ENCODE results near the gene SLC16A3.
"Not testable (repeated sequence)": the region's sequence is repeated elsewhere in the genome, so short reads cannot be mapped to it uniquely, and the experiment has no call there.

SLC16A3 gene

GRCh38 chr17:82247856-82248671 is 19.2 kb downstream of the SLC16A3 start:
- no peak for DNase-seq

- no peak for DNase-seq
Measured at GRCh38 chr17:82248815-82249674, 20.2 kb downstream of the SLC16A3 start.

- no peak for DNase-seq
Measured at GRCh38 chr17:82249896-82250581, 21.2 kb downstream of the SLC16A3 start.

GRCh38 chr17:82250868-82251500 is 22.1 kb downstream of the SLC16A3 start:
- no peak for DNase-seq

DNA sequence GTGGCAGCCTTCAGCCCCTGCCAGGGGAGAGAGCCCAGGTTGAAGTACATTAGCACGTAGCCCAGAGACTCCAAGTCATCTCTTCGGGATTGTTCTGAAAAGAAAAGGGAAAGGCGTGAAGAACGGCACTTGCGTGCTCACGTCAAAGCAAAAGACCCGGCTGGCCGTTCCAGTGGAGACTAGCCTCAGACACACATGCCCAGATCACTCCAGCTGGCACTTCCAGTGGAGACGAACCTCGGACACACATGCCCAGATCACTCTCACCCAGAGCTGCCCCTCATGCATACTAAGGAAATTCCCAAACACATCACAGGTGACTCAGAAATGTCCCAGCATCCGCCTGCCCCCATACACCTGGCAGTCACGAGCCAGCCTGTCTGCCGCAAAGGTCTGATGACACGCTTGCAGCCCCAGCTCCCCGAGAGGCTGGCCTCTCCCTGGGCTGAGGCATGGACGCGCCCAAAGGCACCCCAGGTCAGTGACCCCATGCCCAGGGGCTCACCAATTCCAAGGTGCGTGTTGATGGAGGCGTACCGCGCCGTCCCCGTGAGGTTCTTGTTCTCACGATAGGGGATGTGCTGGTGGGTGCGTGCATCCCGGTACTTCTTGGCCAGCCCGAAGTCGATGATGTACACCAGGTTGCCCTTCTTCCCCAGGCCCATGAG is 23.8 kb downstream of the SLC16A3 start:
- DNase-seq, result no peak

DNA sequence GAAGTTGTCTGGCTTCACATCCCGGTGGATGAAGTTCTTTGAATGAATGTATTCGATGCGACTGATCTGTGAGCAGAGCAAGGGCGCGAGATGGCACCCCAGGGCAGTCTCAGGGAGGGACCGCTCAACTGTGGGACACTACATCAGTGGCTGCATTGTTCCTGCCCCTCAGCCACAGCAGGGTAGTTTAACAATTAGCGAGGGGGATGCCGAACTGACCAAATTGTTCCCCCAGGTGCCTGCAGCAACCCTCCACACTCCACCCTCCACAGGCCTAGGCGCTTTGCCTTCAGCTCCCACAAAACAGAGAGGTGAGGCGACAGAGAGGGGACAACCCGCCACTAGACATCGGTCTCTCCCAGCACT is 24.3 kb downstream of the SLC16A3 start:
- no peak for DNase-seq

- DNase-seq, result not testable (repeated sequence)
Measured at GRCh38 chr17:82254096-82254495, 25.3 kb downstream of the SLC16A3 start.

DNA sequence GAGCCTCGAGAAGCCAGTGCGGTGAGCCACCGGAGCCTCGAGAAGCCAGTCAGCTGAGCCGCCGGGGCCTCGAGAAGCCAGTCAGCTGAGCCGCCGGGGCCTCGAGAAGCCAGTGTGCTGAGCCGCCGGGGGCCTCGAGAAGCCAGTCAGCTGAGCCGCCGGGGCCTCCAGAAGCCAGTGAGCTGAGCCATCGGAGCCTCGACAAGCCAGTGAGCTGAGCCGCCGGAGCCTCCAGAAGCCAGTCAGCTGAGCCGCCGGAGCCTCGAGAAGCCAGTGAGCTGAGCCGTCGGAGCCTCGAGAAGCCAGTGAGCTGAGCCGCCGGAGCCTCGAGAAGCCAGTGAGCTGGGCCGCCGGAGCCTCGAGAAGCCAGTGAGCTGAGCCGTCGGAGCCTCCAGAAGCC is 25.9 kb downstream of the SLC16A3 start:
- DNase-seq, result not testable (repeated sequence)

DNA sequence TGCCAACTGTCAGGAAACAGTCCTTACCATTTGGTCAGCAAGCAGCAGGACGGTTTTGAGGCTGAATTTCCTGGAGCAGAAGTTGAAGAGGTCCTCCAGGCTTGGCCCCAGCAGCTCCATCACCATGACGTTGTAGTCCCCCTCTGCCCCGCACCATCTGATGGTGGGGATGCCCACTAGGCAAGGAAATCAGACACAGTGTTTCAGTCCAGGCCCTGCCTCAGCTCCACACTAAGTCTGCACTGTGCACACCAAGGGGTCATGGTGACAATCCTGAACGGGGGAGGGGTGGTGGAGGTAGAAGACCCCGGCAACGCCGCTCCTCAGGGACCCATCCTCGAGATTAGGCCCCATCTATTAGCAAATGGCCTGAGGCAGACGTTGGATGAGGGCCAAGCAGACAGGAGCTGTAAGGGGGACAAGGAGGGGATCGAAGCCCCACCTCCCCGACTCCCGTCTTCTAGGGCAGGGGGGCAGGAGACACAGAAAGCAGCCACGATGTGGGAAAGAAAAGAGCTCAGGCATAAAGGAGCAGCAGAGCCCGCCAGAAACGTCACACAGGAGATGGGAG is 26.6 kb downstream of the SLC16A3 start:
- DNase-seq, result no peak

- no peak for DNase-seq
Measured at GRCh38 chr17:82256242-82256885, 27.5 kb downstream of the SLC16A3 start.

DNA sequence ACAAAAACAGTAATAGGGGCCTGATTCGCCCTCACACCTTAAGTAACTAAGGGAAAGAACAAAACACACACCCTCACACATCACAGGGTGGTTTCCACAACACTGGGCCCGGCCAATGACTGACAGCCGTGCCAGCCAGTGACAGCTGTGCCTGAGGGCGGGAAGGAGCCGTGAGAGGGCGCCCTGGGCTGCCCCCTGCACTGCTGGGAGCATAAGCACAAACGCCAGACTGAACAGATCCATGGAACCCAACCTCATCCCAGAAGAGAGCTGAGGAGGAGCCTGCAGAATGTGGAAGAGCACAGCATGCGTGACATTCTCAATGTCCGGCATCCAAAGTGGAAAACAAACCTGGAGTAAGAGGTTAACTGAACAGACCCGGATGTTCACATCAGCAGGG is 28.6 kb downstream of the SLC16A3 start:
- peak; percentile 65 for DNase-seq

DNA sequence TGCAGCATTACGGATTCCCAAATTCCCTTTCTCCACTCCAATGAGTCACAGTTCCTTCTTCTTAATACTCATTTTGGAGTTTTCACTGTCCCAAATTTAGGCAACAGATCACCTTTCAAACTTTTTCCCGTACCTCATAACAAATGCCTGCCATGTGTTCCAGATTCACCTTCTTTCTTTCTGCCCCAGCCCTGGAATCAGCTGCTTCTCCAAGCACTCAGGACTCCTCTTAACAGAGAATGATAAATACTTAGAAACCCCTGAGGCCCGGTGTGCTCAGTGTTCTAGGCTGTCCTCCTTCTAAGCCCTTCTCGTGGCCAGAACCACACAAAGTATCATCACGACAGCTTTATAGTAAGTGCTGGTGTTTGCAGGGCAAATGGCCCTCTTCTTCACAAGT is 29.7 kb downstream of the SLC16A3 start:
- no peak for DNase-seq

GRCh38 chr17:82259972-82260961 is 31.4 kb downstream of the SLC16A3 start:
- DNase-seq, result not testable (repeated sequence)

GRCh38 chr17:82262344-82262743 is 33.5 kb downstream of the SLC16A3 start:
- DNase-seq, result no peak

- DNase-seq, result no peak
Measured at GRCh38 chr17:82263641-82264040, 34.8 kb downstream of the SLC16A3 start.

DNA sequence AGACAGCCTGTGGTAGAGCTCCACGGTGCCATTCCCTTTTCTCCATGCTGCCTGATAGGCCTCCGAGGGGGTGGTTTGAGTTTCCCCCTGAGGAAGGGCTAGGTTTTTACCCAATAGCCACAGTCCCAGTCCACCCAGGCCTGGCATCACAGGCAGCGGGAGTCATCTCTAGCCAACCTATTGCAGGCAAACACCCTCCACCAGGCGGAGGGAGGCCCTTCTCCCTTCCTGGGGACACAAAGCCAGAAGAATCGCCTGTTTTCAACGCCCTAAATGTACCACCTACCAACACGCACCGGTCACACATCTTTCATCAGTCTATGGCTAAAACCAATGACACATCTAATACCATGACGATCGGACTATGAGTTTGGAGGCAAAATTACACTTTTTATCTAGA is 37.3 kb downstream of the SLC16A3 start:
- DNase-seq, result no peak

DNA sequence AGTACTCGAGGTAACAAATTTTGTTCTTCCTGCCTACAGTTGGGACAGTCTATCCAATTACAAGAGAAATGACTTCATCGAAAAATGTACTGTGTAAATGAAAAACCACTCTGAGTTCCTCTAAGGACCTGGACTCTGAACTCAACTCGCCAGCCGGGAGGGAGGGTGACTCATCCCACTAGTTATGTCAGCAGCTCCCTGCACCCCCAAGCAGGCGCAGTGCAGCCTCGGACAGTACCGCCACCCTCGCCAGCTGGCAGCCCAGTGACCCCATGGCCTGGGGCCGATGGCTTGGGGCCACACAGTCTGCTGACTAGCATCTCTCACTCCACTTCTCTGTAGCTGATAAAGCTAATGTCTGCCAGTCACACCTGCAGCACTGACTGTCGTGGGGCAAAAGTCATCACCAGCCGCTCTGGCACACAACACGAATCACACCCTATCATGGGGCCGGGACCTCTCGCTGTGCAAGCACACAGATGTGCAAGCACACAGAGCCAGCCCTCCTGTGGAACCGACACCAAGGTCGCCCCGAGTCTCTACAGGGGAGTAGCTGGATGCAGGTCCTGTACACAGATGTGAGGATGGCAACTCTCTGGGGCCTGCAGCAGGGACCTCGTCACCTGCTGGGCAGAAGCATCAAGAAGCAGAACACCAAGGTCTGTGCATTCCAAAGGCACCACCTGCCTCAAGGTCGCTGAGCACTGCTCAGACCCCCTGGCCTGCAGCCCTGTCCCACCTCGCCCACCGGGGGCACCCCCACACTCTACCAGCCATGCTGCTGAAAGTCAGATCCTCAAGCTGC is 38.9 kb downstream of the SLC16A3 start:
- DNase-seq, result peak; percentile 35

DNA sequence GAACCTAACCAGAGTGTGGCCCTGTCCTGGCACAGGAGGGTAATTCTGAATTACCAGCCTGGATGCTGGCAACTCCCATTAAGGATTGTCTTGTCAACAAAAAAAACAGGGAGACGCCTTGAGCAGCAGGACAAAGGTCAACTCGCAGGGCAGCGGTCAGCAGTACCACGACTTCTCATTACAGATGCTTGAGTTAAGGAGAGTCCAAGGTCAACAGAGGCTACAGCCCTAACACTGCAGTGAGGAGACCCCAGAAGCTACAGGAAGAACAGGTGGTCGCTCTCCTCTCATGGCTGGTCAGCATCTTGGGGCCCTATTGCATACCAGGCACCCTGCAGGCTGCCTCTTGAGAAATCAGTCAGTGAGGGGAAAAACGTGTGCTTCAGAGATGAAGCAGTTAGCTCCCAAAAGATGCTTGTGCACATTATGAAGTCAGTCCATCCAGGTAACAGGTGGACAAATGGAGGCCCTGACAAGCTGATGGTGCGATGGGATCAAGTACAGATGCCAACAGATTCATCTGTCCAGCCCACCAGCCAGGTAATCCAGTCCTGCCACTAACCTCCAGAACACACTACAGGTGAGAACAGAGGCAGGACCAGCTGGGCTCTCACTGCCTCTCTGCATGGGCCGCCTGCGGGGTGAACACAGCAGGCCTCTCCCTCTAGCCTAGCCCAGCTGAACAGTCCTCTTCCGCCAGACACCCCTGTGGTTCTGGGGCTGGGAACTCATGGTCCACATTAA is 40.5 kb downstream of the SLC16A3 start:
- DNase-seq, result no peak

Data from activated naive CD4-positive, alpha-beta T cell treated with anti-CD3 and anti-CD28 coated beads, Interleukin-2, amount 50 U/mL, for 16 hours (primary cell).